OCI-LY7 (cell line): ENCODE measurements around the gene KLHL13. TPM values are rescaled to one million over a fixed set of nuclear protein-coding genes. Genes with fewer than 3 reads are reported as not detected.

ENCODE experiments used
- BruUV-seq: library from RNA; stranded (reverse); fragments of 400-500 nt; replicated peaks from 2 replicates; lab custom pipeline; 2021; lab: Mats Ljungman, UMichigan
- CTCF ChIA-PET: fragments of 300-600 bp; sonication (Branson Sonifier 250); formaldehyde crosslinking; loops from one replicate; lab custom pipeline; 2022; ENCODE audit warnings: antibody characterized with exemption; ENCODE audit not compliant: unreplicated experiment; lab: Charles Lee
- POLR2A ChIA-PET: fragments of 300-600 bp; sonication (Branson Sonifier 250); formaldehyde crosslinking; loops from one replicate; lab custom pipeline; 2022; ENCODE audit warnings: antibody characterized with exemption; lab: Charles Lee
- DNase-seq: peaks from one replicate; pipeline ENCODE4 v3.0.0-alpha.2; 2015; ENCODE audit warnings: low spot score
- H2AFZ ChIP-seq: fragments of 200-600 bp; sonication (generic), shearing (Covaris generic); 2 replicates; pipeline ENCODE4 v1.6.1; 2014; ENCODE audit warnings: mild to moderate bottlenecking, antibody characterized with exemption, low read length, moderate library complexity
- H3K27ac ChIP-seq: fragments of 200-600 bp; sonication (generic); 2 replicates; pipeline ENCODE4 v1.5.1; 2014; ENCODE audit warnings: mixed run types, low read depth, mild to moderate bottlenecking, moderate library complexity, low read length, inconsistent platforms; ENCODE audit not compliant: poor library complexity, severe bottlenecking
- H3K36me3 ChIP-seq: fragments of 200-600 bp; sonication (generic); 2 replicates; pipeline ENCODE4 v1.6.1; 2014; ENCODE audit warnings: mild to moderate bottlenecking, antibody characterized with exemption, low read length, moderate library complexity, mixed read lengths; ENCODE audit not compliant: insufficient read depth
- H3K4me1 ChIP-seq: fragments of 200-600 bp; sonication (generic); 2 replicates; pipeline ENCODE4 v1.5.1; 2014; ENCODE audit warnings: mild to moderate bottlenecking, low read length; ENCODE audit not compliant: insufficient read depth, poor library complexity, severe bottlenecking
- H3K4me2 ChIP-seq: fragments of 200-600 bp; sonication (generic); 2 replicates; pipeline ENCODE4 v1.6.1; 2014; ENCODE audit warnings: mild to moderate bottlenecking, low read length
- H3K4me3 ChIP-seq: fragments of 200-600 bp; sonication (generic); 2 replicates; pipeline ENCODE4 v1.5.1; 2014; ENCODE audit warnings: mild to moderate bottlenecking, low read depth, low read length; ENCODE audit not compliant: poor library complexity, severe bottlenecking
- H3K79me2 ChIP-seq: fragments of 200-600 bp; sonication (generic); 2 replicates; pipeline ENCODE4 v1.6.1; 2016; ENCODE audit warnings: low read depth, mild to moderate bottlenecking, low read length, moderate library complexity, mixed read lengths; ENCODE audit not compliant: insufficient read depth
- H3K9me2 ChIP-seq: fragments of 200-600 bp; sonication (generic); 2 replicates; pipeline ENCODE4 v1.6.1; 2016; ENCODE audit warnings: mild to moderate bottlenecking, low read length, mixed read lengths; ENCODE audit not compliant: insufficient read depth
- H3K9me3 ChIP-seq: fragments of 200-600 bp; sonication (generic); 2 replicates; pipeline ENCODE4 v1.6.1; 2014; ENCODE audit warnings: mild to moderate bottlenecking, mixed run types, low read length, mixed read lengths
- H4K20me1 ChIP-seq: fragments of 200-600 bp; sonication (generic); 2 replicates; pipeline ENCODE4 v1.6.1; 2014; ENCODE audit warnings: mild to moderate bottlenecking, antibody characterized with exemption, low read length, moderate library complexity, mixed read lengths; ENCODE audit not compliant: insufficient read depth
- EZH2phosphoT487 ChIP-seq: fragments of 200-600 bp; sonication (generic); IDR thresholded peaks from 2 replicates; pipeline ENCODE4 v1.6.1; 2018; ENCODE audit warnings: low read depth, borderline replicate concordance, mild to moderate bottlenecking, mixed run types, antibody characterized with exemption, low read length, moderate library complexity, mixed read lengths
- intact Hi-C: fragments of 100-400 bp; cut with micrococcal nuclease; formaldehyde crosslinking; loops from one replicate; pipeline ENCODE4 v1.10.0; 2022; ENCODE audit not compliant: unreplicated experiment
- total RNA-seq, 2 experiments: library from RNA; depleted of rRNA in 1 of 2; stranded (reverse); fragments of >200 nt in 1 of 2; shearing (Covaris generic) in 1 of 2; gene quantifications; 2 replicates each; pipeline ENCODE4 v1.2.3, GENCODE V29; 2014 to 2022
- TF ChIP-seq, protein P1 (sequence below): fragments of 200-600 bp; sonication (generic); conservative IDR thresholded peaks from 2 replicates; pipeline ENCODE4 v1.5.1; 2014; ENCODE audit warnings: mild to moderate bottlenecking, antibody characterized with exemption, low read length, moderate library complexity, mixed read lengths

Gene KLHL13
- total RNA-seq, 2 experiments from 2014 or later = not detected

DNA sequence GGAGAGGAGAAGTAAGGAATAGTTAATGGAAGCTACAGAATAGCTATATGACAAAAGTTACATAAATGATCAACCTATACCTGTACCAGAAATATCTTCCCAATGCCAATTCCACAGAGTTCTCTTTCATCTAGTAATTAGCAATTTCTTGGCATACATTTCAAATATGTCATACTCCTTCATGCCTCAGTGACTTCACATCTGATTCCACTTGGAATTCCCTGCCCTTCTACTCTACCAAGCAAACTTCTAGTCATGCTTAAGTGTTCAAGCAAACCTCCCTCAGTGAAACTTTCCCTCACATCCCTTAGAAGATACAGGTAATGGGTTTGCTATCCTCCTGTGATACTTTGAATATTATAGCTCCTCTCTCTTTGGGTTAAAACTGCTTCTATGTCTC is 127.1 kb downstream of the KLHL13 start:
- no peak overlapping the region for H3K4me2 ChIP-seq
- no peaks in the 10 kb centered on the region for H3K9me3 ChIP-seq
- no peaks in the 10 kb centered on the region for H3K79me2 ChIP-seq
- DNase-seq = no peak
- H4K20me1 ChIP-seq = no peaks in the 10 kb centered on the region
- no TSS peak for BruUV-seq
- POLR2A ChIA-PET = no interaction called here
- no peaks in the 10 kb centered on the region for H3K36me3 ChIP-seq
- TF ChIP-seq EZH2phosphoT487 = no peak
- TF ChIP-seq, protein P1, sequence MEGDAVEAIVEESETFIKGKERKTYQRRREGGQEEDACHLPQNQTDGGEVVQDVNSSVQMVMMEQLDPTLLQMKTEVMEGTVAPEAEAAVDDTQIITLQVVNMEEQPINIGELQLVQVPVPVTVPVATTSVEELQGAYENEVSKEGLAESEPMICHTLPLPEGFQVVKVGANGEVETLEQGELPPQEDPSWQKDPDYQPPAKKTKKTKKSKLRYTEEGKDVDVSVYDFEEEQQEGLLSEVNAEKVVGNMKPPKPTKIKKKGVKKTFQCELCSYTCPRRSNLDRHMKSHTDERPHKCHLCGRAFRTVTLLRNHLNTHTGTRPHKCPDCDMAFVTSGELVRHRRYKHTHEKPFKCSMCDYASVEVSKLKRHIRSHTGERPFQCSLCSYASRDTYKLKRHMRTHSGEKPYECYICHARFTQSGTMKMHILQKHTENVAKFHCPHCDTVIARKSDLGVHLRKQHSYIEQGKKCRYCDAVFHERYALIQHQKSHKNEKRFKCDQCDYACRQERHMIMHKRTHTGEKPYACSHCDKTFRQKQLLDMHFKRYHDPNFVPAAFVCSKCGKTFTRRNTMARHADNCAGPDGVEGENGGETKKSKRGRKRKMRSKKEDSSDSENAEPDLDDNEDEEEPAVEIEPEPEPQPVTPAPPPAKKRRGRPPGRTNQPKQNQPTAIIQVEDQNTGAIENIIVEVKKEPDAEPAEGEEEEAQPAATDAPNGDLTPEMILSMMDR = no peak
- H3K4me3 ChIP-seq = no peak overlapping the region
- no peaks in the 10 kb centered on the region for H3K4me1 ChIP-seq
- no peak overlapping the region for H3K27ac ChIP-seq
- intact Hi-C loops = no loop called here
- no peak overlapping the region for H2AFZ ChIP-seq
- CTCF ChIA-PET = no interaction called here
- H3K9me2 ChIP-seq = no peaks in the 10 kb centered on the region

DNA sequence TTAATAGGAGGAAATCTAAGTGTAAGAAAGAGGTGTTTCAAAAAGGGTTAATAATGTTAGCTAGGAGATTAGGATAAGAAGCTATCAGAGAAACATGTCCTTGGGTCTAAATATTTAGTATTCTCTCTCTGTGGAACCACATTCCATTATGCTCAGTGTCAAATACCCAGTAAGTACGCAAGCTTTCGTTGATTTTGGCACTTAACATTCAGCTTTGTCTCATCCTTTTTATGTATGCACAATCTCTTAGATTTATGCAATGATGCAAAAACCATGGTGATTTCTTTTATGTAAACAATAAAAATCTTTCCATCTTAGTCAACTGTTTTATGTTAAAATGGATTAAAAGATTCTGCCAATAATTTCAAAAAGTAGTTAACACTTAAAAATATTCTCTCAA is 129.2 kb downstream of the KLHL13 start:
- ChIA-PET POLR2A (interaction anchor here (0.6 kb wide), 1 partner anchor 11 kb away, joined by 4 read pairs; no protein-coding TSS in a partner anchor), CTCF (interaction anchor here (0.5 kb wide), 1 partner anchor 158 kb away, joined by 18 read pairs; no protein-coding TSS in a partner anchor)
- H3K9me3 ChIP-seq = no peaks in the 10 kb centered on the region
- no peak for TF ChIP-seq EZH2phosphoT487
- TF ChIP-seq, protein P1 = no peak
- H3K27ac ChIP-seq = no peak overlapping the region
- H4K20me1 ChIP-seq = no peaks in the 10 kb centered on the region
- intact Hi-C loops = no loop called here
- no peaks in the 10 kb centered on the region for H3K79me2 ChIP-seq
- no peak for DNase-seq
- no peak overlapping the region for H3K4me2 ChIP-seq
- H2AFZ ChIP-seq = no peak overlapping the region
- H3K36me3 ChIP-seq = no peaks in the 10 kb centered on the region
- no peaks in the 10 kb centered on the region for H3K4me1 ChIP-seq
- H3K4me3 ChIP-seq = no peak overlapping the region
- no TSS peak for BruUV-seq
- H3K9me2 ChIP-seq = no peaks in the 10 kb centered on the region

DNA sequence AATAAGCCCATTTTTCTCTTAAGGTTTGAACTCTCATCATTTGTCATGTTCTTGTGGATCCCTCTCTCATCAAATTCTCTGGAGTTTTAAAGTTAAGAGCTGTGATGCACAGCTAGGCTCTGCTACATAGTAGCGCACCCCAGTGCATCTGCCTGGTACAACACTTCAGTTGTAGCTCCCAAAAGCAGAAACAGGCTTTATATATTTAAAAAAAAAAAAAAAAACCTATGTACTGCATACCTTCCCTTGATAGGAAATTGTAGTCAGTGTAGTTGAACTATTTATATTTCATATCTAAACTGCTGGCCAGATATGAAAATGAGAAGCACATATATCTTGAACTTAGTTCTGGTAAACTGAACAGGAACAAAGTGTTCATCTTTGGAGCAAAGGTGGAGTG is 131.4 kb downstream of the KLHL13 start:
- Histone ChIP-seq H3K4me1 (no peaks in the 10 kb centered on the region), H3K36me3 (no peaks in the 10 kb centered on the region), H3K27ac (no peak overlapping the region), H4K20me1 (no peaks in the 10 kb centered on the region), H3K79me2 (no peaks in the 10 kb centered on the region), H2AFZ (no peak overlapping the region), H3K4me3 (no peak overlapping the region), H3K4me2 (no peak overlapping the region), H3K9me2 (no peaks in the 10 kb centered on the region), H3K9me3 (no peaks in the 10 kb centered on the region)
- intact Hi-C loops = no loop called here
- no peak for TF ChIP-seq EZH2phosphoT487
- TF ChIP-seq, protein P1 = no peak
- no peak for DNase-seq
- POLR2A ChIA-PET = interaction anchor here (1.2 kb wide), 1 partner anchor 13 kb away, joined by 3 read pairs; no protein-coding TSS in a partner anchor
- CTCF ChIA-PET = no interaction called here
- BruUV-seq = no TSS peak
